HG02885 (cell line): ENCODE results near the gene ZAP70.

Source experiments
- ATAC-seq: cut with Tn5 transposase; IDR thresholded peaks from one replicate; pipeline ENCODE4 v1.9.1; 2021; ENCODE audit warnings: mild to moderate bottlenecking; ENCODE audit not compliant: unreplicated experiment, poor library complexity

The ZAP70 gene

GRCh38 chr2:97731274-97732020 is 18.1 kb downstream of the ZAP70 start:
- ATAC-seq = no peak

DNA sequence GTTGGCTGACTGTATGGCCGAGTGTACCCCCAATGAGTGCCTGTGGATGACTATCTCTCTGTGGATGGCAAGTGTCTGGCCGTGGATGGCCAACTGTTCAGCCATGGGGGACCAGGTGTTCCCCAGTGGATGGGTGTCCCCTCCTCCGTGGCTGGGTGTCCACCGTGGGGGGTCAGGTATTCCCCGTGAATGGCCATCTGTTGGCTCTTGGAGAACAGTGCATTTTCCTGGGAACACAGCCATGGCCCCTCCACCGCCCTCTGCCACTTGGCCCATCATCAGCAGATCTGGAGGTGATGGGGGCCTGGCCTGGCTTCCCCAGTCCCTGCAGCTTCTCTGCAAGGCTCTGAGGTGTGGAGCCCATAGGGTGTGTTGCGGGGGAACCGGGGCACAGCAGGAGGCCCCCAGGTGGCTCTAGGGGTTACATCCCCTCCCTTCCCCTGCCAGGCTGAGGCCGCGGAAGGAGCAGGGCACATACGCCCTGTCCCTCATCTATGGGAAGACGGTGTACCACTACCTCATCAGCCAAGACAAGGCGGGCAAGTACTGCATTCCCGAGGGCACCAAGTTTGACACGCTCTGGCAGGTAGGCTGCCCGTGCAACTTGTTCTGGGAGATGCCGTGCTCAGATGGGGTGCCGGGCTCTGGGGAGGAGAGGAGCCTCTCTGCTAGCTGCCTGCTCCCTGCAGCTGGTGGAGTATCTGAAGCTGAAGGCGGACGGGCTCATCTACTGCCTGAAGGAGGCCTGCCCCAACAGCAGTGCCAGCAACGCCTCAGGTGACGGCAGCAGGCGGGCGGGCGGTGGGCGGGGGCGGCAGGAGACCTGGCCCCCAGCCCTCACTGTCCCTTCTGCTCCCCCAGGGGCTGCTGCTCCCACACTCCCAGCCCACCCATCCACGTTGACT is 19.3 kb downstream of the ZAP70 start:
- ATAC-seq = no peak

DNA sequence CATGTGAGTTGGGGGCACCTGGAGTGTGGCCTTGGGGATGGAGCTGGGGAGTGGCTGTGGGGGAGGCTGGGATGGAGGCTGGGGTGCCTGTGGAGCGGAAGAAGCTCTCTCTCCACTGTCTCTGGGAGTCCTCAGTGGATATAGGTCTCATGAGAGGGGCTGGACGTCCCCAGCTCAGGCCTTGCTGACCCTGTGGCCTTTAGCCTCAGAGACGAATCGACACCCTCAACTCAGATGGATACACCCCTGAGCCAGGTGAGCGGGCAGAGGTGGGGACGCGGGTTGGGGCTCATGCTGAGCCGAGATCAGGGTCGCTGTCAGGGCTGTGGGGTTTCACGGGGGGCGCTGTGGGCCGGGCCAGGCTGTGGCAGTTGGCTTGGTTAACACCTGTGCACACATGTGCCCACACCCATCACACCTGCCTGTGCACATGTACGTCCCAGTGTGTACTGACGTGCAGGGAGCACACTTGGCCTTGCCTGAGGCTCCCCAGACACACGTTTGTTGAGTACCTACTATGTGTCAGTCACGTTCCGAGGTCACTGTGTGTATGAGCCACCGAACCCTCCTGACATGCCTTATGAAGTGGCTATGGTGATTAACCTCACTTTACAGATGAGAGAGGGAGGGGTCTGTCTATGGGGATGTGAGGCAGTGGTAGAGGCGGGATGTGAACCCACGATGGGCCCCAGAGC is 20.1 kb downstream of the ZAP70 start:
- no peak for ATAC-seq

DNA sequence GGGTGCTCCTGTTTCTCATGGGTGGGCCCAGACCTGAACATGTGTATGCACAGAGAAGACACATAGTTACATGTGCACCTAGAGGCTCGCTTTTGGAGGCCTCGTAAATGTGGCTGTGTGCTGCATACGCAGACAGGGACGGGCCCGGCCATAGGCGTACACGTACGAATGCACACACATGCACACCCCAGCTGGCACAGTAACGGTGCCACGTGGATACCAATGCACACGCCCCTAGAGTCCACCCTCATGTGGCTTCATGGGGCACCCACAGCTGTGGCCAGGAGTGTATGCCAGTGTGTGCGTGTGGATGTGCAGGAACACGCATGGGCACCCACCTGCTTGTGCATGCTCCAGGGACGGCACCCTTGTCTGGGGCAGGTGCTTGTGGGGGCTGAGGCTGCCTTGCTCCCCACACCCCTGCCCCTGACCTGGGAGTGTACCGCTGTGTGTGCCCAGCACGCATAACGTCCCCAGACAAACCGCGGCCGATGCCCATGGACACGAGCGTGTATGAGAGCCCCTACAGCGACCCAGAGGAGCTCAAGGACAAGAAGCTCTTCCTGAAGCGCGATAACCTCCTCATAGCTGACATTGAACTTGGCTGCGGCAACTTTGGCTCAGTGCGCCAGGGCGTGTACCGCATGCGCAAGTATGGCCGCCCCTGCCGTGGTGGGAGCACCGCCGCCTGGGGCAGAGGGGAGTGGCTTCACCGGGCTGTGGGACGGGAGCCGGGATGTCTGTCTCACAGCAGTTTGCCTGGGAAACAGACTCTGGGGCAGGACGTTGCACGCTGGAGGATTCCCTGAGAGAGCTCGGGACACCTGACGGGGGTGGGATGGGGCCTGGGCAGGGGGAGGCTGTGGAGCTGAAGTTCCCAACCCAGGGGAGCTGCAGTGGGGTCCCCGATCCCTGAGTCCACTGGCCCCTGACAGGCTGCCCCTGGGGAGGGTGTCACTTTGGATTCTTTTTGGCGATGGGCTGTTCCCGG is 21.0 kb downstream of the ZAP70 start:
- no peak for ATAC-seq

- ATAC-seq = no peak
Observed at GRCh38 chr2:97735161-97735561, 21.8 kb downstream of the ZAP70 start.

DNA sequence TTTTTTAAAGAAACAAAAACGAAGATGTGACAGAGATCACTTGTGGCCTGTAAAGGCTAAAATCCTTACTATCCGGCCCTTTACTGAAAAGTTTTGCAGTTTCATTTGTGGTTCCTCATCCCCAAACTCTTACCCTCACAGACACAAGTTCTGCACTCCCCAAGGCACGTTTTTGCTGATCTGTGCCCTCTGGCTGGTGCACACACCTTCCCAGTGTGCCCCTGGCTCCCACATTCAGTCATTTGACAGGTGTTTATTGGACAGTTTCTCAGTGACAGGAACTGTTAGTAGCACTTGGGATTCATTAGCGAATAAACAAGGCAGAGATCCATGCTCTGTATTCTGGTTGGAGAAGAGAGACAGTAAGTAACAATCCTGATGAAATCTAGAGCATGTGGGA is 22.8 kb downstream of the ZAP70 start:
- ATAC-seq = no peak

- no peak for ATAC-seq
Observed at GRCh38 chr2:97736608-97737330, 23.4 kb downstream of the ZAP70 start.

GRCh38 chr2:97737421-97738178 is 24.2 kb downstream of the ZAP70 start:
- ATAC-seq = no peak

- no peak for ATAC-seq
Observed at GRCh38 chr2:97738179-97739019, 25.0 kb downstream of the ZAP70 start.

- no peak for ATAC-seq
Observed at GRCh38 chr2:97739020-97739892, 25.9 kb downstream of the ZAP70 start.

GRCh38 chr2:97739893-97740245 is 26.5 kb downstream of the ZAP70 start:
- ATAC-seq = no peak

- ATAC-seq = peak; percentile 41
Observed at GRCh38 chr2:97740590-97741182, 27.3 kb downstream of the ZAP70 start.

- ATAC-seq = no peak
Observed at GRCh38 chr2:97741251-97741650, 27.9 kb downstream of the ZAP70 start.

DNA sequence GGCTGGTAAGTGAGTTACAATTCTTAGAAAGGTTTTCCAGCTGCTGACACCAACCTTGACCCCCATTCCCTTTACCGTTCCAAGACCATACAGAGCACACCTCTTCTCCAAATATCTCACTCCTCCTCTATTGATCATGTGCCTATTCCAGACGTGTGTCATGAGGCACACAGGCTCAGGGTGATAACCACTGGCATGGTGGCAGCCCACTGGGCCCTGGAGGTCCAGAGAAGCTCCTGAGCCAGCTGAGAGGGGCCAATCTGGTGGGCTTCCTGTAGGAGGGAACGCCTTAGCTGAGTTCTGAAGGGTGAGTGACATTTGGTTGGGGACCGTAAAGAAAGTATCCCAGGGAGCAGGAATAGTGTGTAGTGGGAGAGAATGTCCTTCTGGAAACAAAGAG is 28.3 kb downstream of the ZAP70 start:
- no peak for ATAC-seq

- no peak for ATAC-seq
Observed at GRCh38 chr2:97742381-97742847, 29.0 kb downstream of the ZAP70 start.

- ATAC-seq = no peak
Observed at GRCh38 chr2:97743913-97744312, 30.5 kb downstream of the ZAP70 start.
